K562 (cell line): ENCODE data around the gene SAXO1. TPM values are rescaled to one million over a fixed set of nuclear protein-coding genes. Genes with fewer than 3 reads are reported as not detected.

Experiments
- ATAC-seq: fragments of 200-7000 bp; cut with Tn5 transposase; 3 replicates; pipeline ENCODE4 v1.9.1; 2020; ENCODE audit warnings: moderate library complexity
- BruUV-seq: library from RNA; stranded (reverse); fragments of 400-500 nt; replicated peaks from 2 replicates; lab custom pipeline; 2021; lab: Mats Ljungman, UMichigan
- CTCF ChIA-PET: fragments of 300-600 bp; formaldehyde crosslinking; extraction: SDS; loops from one replicate; lab custom pipeline; 2021; ENCODE audit warnings: low intra/inter-chr PET ratio; lab: Yijun Ruan, JAX
- POLR2A ChIA-PET: fragments of 300-600, 350-650 bp; sonication (Branson Sonifier 250); formaldehyde crosslinking; extraction: SDS; loops from one replicate; lab custom pipeline; 2021; ENCODE audit warnings: antibody characterized with exemption, inconsistent platforms; lab: Yijun Ruan, JAX
- DNase-seq, 4 experiments: peaks; one replicate each; pipeline versions ENCODE4 v3.0.0 to v3.0.0-alpha.2; 2011 to 2018; ENCODE audit warnings: low spot score in 3 of 4, mixed read lengths in 3 of 4; ENCODE audit errors: extremely low read depth in 1 of 4
- FAIRE-seq: peaks from 2 replicates; lab custom pipeline; 2011; peaks lifted over from hg19 to GRCh38; lab: Jason Lieb, UNC
- H2AFZ ChIP-seq: 2 replicates; pipeline ENCODE4 v1.6.0; 2011; ENCODE audit warnings: low read depth, low read length, control low read depth, inconsistent platforms
- H3K27ac ChIP-seq: fragments of 200-600 bp; 3 replicates; pipeline ENCODE4 v1.8.0; 2011; ENCODE audit warnings: low read depth, mild to moderate bottlenecking, control low read depth, inconsistent platforms, low read length, moderate library complexity, mixed read lengths; ENCODE audit errors: extremely low read depth
- H3K27me3 ChIP-seq, 2 experiments: fragments of 300-600 bp in 1 of 2; 2 replicates in 1 of 2; 3 replicates in 1 of 2; pipeline versions ENCODE4 v1.6.0 to v1.8.0; 2011; ENCODE audit warnings: inconsistent platforms in 2 of 2, low read length in 2 of 2, mild to moderate bottlenecking in 1 of 2, mixed read lengths in 1 of 2, moderate library complexity in 1 of 2; ENCODE audit not compliant: control insufficient read depth in 2 of 2, insufficient read depth in 2 of 2
- H3K36me3 ChIP-seq: fragments of 300-600 bp; 3 replicates; pipeline ENCODE4 v1.8.0; 2011; ENCODE audit warnings: mild to moderate bottlenecking, low read length, inconsistent platforms; ENCODE audit not compliant: control insufficient read depth, insufficient read depth
- H3K4me1 ChIP-seq, 2 experiments: fragments of 200-600 bp in 1 of 2; replicated peaks in 1 of 2; 2 replicates in 1 of 2; 3 replicates in 1 of 2; pipeline versions ENCODE4 v1.5.1 to v1.8.0; 2011; ENCODE audit warnings: inconsistent platforms in 2 of 2, low read length in 2 of 2, mild to moderate bottlenecking in 1 of 2, mixed read lengths in 1 of 2, moderate library complexity in 1 of 2; ENCODE audit not compliant: control insufficient read depth in 2 of 2, insufficient read depth in 2 of 2
- H3K4me2 ChIP-seq: 2 replicates; pipeline ENCODE4 v1.6.1; 2011; ENCODE audit warnings: low read length, control low read depth, inconsistent platforms, mixed read lengths; ENCODE audit not compliant: insufficient read depth
- H3K4me3 ChIP-seq: fragments of 200-600 bp; sonication (generic), shearing (Covaris generic); 2 replicates; pipeline ENCODE4 v1.5.1; 2016; ENCODE audit warnings: control low read depth, inconsistent platforms
- H3K79me2 ChIP-seq: fragments of 200-600 bp; 3 replicates; pipeline ENCODE4 v1.8.0; 2011; ENCODE audit warnings: low read length, inconsistent platforms; ENCODE audit not compliant: control insufficient read depth, insufficient read depth
- H3K9ac ChIP-seq, 2 experiments: 2 replicates each; pipeline versions ENCODE4 v1.6.0 to v1.6.1; 2011; ENCODE audit warnings: low read depth in 2 of 2, low read length in 2 of 2, control low read depth in 1 of 2, inconsistent platforms in 1 of 2, mild to moderate bottlenecking in 1 of 2, mixed read lengths in 1 of 2; ENCODE audit not compliant: insufficient read depth in 1 of 2
- H3K9me1 ChIP-seq: one replicate; pipeline ENCODE4 v1.6.0; 2011; ENCODE audit warnings: inconsistent platforms, mild to moderate bottlenecking, low read length, moderate library complexity; ENCODE audit not compliant: control insufficient read depth, insufficient read depth
- H3K9me3 ChIP-seq: replicated peaks from 2 replicates; pipeline ENCODE4 v1.5.1; 2011; ENCODE audit warnings: low read depth, low read length, inconsistent platforms; ENCODE audit not compliant: control insufficient read depth, insufficient read depth
- H4K20me1 ChIP-seq: replicated peaks from 2 replicates; pipeline ENCODE4 v1.6.1; 2011; ENCODE audit warnings: low read length, inconsistent platforms, mixed read lengths; ENCODE audit not compliant: control insufficient read depth, insufficient read depth
- NRF1 ChIP-seq, 2 experiments: fragments of 450-650 bp; IDR thresholded peaks in 1 of 2; conservative IDR thresholded peaks in 1 of 2; 2 replicates each; pipeline ENCODE4 v1.6.1; 2014; ENCODE audit warnings: mild to moderate bottlenecking in 2 of 2
- SRSF1 ChIP-seq: fragments of 200-400 bp; formaldehyde crosslinking; IDR thresholded peaks from 2 replicates; pipeline ENCODE4 v1.6.1; 2017; ENCODE audit warnings: mild to moderate bottlenecking, low read depth, low read length, moderate library complexity
- WGBS: fragments of 100-300 bp; shearing (Covaris generic); methylation state at CpG from one replicate; pipeline ENCODE4 v1.1.6; 2016; ENCODE audit warnings: low coverage, mixed read lengths; ENCODE audit not compliant: insufficient coverage; ENCODE audit errors: missing lambda C conversion rate; 5-methylcytosine and 5-hydroxymethylcytosine counted together
- in situ Hi-C: fragments of 300-500 bp; cut with MboI; formaldehyde crosslinking; loops from 4 replicates; pipeline ENCODE4 v1.15.0; 2018; ENCODE audit warnings: inconsistent platforms, mixed read lengths
- intact Hi-C: fragments of 100-400 bp; cut with micrococcal nuclease; formaldehyde crosslinking; loops from 2 replicates; pipeline ENCODE4 v1.14.2; 2022
- polyA plus RNA-seq, 8 experiments: library from polyadenylated mRNA; depleted of rRNA in 4 of 8; stranded (reverse) in 5 of 8; unstranded in 3 of 8; fragments of >200 nt; fragmentation: Nextera tagmentation in 2 of 8; fragmentation: Illumina TruSeq in 1 of 8; extraction: Ambion mirVana in 2 of 8; extraction: Trizol in 1 of 8; gene quantifications; 2 replicates each; pipeline versions ENCODE4 v1.2.1 to v1.2.3, GENCODE V29; 2011 to 2014; ENCODE audit warnings: inconsistent platforms in 1 of 8, missing spikeins in 1 of 8
- total RNA-seq, 7 experiments: library from RNA; depleted of rRNA in 6 of 7; stranded (reverse); fragments of >200 nt in 6 of 7; fragmentation: Illumina TruSeq in 2 of 7; extraction: Trizol in 2 of 7; gene quantifications; 2 replicates each; pipeline versions ENCODE4 v1.2.1 to v1.2.3, GENCODE V29; 2011 to 2021; ENCODE audit warnings: low replicate concordance in 1 of 7
- TF ChIP-seq, protein P1 (sequence below): sonication (generic); IDR thresholded peaks from 2 replicates; pipeline ENCODE4 v1.6.1; 2016

The SAXO1 gene
- total and polyA plus RNA-seq, 9 of the 15 experiments (the other 6 are each of a cell fraction or from before 2014, with no cell fraction given): 0.04 TPM; not detected in 8

DNA sequence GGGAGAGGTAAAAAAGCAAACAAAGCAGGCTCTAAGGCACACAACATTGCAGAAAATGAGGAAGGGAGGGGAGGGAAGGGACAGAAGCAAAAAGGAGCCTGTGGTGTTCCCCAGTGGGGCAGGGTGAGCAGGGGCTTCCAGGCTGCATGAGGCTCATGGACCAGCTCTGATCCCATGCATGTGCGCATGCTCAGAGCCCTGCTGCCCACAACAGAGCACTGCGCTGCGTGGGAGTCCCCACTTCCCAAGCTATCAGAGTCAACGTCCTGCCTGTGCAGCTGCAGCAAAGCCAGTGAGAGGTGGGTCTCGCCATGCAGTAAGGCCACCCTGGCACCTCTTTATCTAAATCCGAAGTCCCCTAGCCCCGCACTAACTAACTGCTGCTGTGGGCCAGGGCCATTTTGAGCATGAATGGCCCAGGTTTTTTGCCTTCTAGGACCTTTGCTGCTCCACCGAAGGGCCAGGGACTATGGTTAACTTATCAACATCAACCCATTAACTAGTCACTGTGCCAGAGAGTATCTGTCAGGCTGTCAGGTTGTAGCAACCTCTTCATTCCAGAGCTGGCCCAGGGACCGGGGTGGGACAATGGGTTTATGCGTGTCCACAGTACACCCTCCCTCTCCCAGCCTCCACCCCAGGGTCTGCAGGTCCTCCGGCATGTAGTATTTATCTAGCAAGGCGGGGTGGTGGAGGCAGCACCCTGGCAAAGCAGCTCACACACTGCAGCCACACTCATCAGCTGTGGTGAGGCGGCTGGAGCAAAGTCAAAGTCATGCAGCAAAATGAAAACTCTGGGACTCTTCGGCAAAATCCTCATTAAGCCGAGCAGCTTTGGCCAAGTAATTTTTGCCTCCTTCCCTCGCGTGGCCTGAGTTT lies 123.6 kb downstream of the SAXO1 start:
- POLR2A ChIA-PET: no interaction called here
- FAIRE-seq: no peak
- no peaks in the 10 kb centered on the region for H3K79me2 ChIP-seq
- no peaks in the 10 kb centered on the region for H3K36me3 ChIP-seq
- no peak overlapping the region for H3K9ac ChIP-seq
- no TSS peak for BruUV-seq
- peaks cover 0 to 7% of the 10 kb centered on the region in 2 experiments; a peak in 2 of 5 replicates for H3K27me3 ChIP-seq
- H3K9me3 ChIP-seq: no peaks in the 10 kb centered on the region
- no peaks in the 10 kb centered on the region for H4K20me1 ChIP-seq
- no peak overlapping the region for H3K4me3 ChIP-seq
- ATAC-seq: peak; percentile 78
- intact Hi-C loops: no loop called here
- H2AFZ ChIP-seq: no peak overlapping the region
- WGBS: 2% methylated on average over 13 of the region's 17 CpGs
- no peaks in the 10 kb centered on the region; a peak in 1 of 5 replicates for H3K4me1 ChIP-seq
- in situ Hi-C loops: no loop called here
- TF ChIP-seq, protein P1, sequence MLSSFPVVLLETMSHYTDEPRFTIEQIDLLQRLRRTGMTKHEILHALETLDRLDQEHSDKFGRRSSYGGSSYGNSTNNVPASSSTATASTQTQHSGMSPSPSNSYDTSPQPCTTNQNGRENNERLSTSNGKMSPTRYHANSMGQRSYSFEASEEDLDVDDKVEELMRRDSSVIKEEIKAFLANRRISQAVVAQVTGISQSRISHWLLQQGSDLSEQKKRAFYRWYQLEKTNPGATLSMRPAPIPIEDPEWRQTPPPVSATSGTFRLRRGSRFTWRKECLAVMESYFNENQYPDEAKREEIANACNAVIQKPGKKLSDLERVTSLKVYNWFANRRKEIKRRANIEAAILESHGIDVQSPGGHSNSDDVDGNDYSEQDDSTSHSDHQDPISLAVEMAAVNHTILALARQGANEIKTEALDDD: peak; percentile 61
- TF ChIP-seq SRSF1: no peak
- TF ChIP-seq NRF1 (conservative IDR thresholded peaks at IDR 0.05 in 1 of 2, IDR thresholded peaks at IDR 0.05 in 1 of 2): peak; percentile 81 to 83
- H3K27ac ChIP-seq: no peak overlapping the region
- DNase-seq: peak in 3 of 4 experiments; percentile 11 to 43 (median 30)
- no peak overlapping the region; the same call in 1 of the 2 replicates for H3K4me2 ChIP-seq
- no peaks in the 10 kb centered on the region for H3K9me1 ChIP-seq
- CTCF ChIA-PET: no interaction called here
